ENCODE data around the gene LECT2.

GRCh38 chr5:135937245-135937911 lies 17.4 kb downstream of the LECT2 start:
- no peak for TF ChIP-seq POLR2AphosphoS5 (IDR thresholded peaks at IDR 0.05)
- TF ChIP-seq CTCF (IDR thresholded peaks at IDR 0.05 in 8 of 11, conservative IDR thresholded peaks at IDR 0.05 in 3 of 11) = no peak
- TF ChIP-seq POLR2A (IDR thresholded peaks at IDR 0.05) = no peak

Measured in spleen (tissue), 7 donors.